ENCODE measurements around the gene MPZL1. TPM values are rescaled to one million over a fixed set of nuclear protein-coding genes. Genes with fewer than 3 reads are reported as not detected.
A peak's percentile ranks its signal among the peaks of the same experiment; 100 is the strongest.

MPZL1 gene
- total and polyA plus RNA-seq, 9 donors: 30.3 to 180 (median 80.1) TPM

DNA sequence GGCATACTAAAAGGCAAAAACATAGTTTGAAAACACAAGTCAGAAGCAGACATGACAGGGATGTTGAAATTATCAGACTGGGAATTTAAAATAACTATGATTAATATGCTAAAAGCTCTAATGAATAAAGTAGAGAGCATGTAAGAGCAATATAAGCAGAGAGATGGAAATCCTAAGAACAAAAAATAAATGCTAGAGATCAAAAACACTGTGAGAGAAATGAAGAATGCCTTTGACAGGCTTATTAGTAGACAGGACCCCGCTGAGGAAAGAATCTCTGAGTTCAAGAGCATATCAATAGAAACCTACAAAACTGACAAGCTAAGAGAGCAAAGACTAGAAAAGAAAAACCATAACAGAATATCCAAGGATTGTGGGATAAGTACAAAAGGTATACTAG, 93.9 kb downstream of the MPZL1 start:
- no peak for DNase-seq

GRCh38 chr1:167819849-167820683, 98.3 kb downstream of the MPZL1 start:
- intact Hi-C loops (cut with DNase I): no loop called here
- H3K27me3 ChIP-seq: no peaks in the 10 kb centered on the region
- peak overlapping the region; percentile 36 for H3K4me3 ChIP-seq
- peak; percentile 75 to 84 (median 82) for DNase-seq
- TF ChIP-seq POLR2A (IDR thresholded peaks at IDR 0.05): peak; percentile 43
- no peak for TF ChIP-seq EP300 (IDR thresholded peaks at IDR 0.05)
- peaks cover 2% of the 10 kb centered on the region for H3K4me1 ChIP-seq (ENCODE audit: insufficient read depth)
- WGBS, 3 donors: 8 to 10% (median 9%) methylated on average over 35 of the region's 35 CpGs
- no peaks in the 10 kb centered on the region for H3K36me3 ChIP-seq
- H3K9me3 ChIP-seq: no peaks in the 10 kb centered on the region
- H3K27ac ChIP-seq: peak overlapping the region; percentile 14 to 67

More for the DNA sequence above, 93.9 kb downstream of the MPZL1 start:
- H3K9me3 ChIP-seq: no peaks in the 10 kb centered on the region
- no peak overlapping the region for H3K27ac ChIP-seq
- WGBS, 3 donors: 88 to 98% (median 94%) methylated on average over 1 of the region's 1 CpG
- no peaks in the 10 kb centered on the region for H3K36me3 ChIP-seq
- no peak overlapping the region for H3K4me3 ChIP-seq
- H3K27me3 ChIP-seq: no peaks in the 10 kb centered on the region
- intact Hi-C loops (cut with DNase I): no loop called here
- TF ChIP-seq, protein P1, sequence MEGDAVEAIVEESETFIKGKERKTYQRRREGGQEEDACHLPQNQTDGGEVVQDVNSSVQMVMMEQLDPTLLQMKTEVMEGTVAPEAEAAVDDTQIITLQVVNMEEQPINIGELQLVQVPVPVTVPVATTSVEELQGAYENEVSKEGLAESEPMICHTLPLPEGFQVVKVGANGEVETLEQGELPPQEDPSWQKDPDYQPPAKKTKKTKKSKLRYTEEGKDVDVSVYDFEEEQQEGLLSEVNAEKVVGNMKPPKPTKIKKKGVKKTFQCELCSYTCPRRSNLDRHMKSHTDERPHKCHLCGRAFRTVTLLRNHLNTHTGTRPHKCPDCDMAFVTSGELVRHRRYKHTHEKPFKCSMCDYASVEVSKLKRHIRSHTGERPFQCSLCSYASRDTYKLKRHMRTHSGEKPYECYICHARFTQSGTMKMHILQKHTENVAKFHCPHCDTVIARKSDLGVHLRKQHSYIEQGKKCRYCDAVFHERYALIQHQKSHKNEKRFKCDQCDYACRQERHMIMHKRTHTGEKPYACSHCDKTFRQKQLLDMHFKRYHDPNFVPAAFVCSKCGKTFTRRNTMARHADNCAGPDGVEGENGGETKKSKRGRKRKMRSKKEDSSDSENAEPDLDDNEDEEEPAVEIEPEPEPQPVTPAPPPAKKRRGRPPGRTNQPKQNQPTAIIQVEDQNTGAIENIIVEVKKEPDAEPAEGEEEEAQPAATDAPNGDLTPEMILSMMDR (IDR thresholded peaks at IDR 0.05): no peak
- TF ChIP-seq POLR2A (IDR thresholded peaks at IDR 0.05) (no peak), EP300 (IDR thresholded peaks at IDR 0.05) (no peak)
- H3K4me1 ChIP-seq (ENCODE audit: insufficient read depth): no peaks in the 10 kb centered on the region

DNA sequence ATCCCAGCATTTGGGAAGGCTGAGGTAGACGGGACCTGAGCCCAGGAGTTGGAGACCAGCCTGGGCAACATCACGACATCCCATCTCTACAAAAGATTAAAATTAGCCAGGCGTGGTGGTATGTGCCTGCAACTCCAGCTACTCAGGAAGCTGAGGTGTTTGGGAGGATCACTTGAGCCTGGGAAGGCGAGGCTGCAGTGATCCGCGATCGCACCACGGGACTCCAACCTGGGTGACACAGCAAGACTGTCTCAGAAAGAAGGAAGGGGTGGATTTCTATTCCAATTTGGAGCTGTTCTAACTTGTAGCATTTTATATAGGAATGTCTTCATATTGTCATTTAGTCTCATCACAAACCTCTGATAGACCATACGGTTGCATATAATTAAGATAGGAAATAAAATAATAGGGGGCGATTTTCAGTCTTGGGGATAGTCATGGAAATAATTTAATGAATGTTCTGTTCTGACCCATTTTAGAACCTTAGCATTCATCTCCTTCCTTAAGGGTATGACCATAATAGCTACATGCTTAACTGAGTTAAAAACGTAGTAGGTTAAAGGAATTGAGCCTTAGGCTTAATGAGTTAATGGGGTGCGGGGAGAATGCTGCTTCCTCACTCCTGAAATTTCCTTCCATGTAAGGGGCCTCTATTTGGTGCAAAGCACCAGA, 99.0 kb downstream of the MPZL1 start:
- WGBS, 3 donors: 91 to 92% (median 91%) methylated on average over 12 of the region's 12 CpGs
- H3K36me3 ChIP-seq: no peaks in the 10 kb centered on the region
- no peak for DNase-seq
- H3K27me3 ChIP-seq: no peaks in the 10 kb centered on the region
- intact Hi-C loops (cut with DNase I): no loop called here
- H3K4me1 ChIP-seq (ENCODE audit: insufficient read depth): peaks cover 2% of the 10 kb centered on the region
- no peak overlapping the region for H3K27ac ChIP-seq
- no peak overlapping the region for H3K4me3 ChIP-seq
- no peaks in the 10 kb centered on the region for H3K9me3 ChIP-seq
- TF ChIP-seq POLR2A (IDR thresholded peaks at IDR 0.05) (no peak), EP300 (IDR thresholded peaks at IDR 0.05) (no peak)
- TF ChIP-seq, protein P1 (IDR thresholded peaks at IDR 0.05): no peak

DNA sequence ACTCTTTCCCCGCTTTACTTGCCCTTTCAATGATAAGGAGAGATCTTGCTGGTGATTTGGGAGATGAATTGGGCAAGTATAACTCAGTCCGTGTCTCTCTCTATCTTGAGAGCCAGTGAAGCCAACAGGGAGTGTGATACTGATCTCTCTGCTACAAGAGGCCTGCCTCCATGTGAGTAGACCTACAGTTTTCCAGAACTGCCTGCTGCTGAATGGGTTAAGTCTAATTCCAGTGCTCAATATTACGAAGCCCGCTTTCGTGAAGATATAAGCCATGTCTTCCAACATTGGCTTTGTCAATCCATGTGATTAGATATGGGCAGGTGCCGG, 99.5 kb downstream of the MPZL1 start:
- Histone ChIP-seq H3K36me3 (no peaks in the 10 kb centered on the region), H3K4me3 (no peak overlapping the region), H3K9me3 (no peaks in the 10 kb centered on the region), H3K27me3 (no peaks in the 10 kb centered on the region), H3K27ac (no peak overlapping the region), H3K4me1 (ENCODE audit: insufficient read depth) (peaks cover 2% of the 10 kb centered on the region)
- WGBS, 3 donors: 81 to 91% (median 82%) methylated on average over 6 of the region's 6 CpGs
- intact Hi-C loops (cut with DNase I): no loop called here
- TF ChIP-seq, protein P1 (IDR thresholded peaks at IDR 0.05): no peak
- no peak for TF ChIP-seq EP300 (IDR thresholded peaks at IDR 0.05)
- no peak for TF ChIP-seq POLR2A (IDR thresholded peaks at IDR 0.05)
- no peak for DNase-seq

Measured in ovary (tissue), 9 donors.